Measurements from ENCODE around the gene KREMEN2.

- TF ChIP-seq CTCF (IDR thresholded peaks at IDR 0.05): peak; percentile 89 to 98 (median 95)
- no peak for TF ChIP-seq POLR2A (IDR thresholded peaks at IDR 0.05)
Measured at GRCh38 chr16:2919511-2920255, 44.4 kb upstream of the KREMEN2 start.

Measured in Peyer's patch (tissue), 4 donors.